HepG2 (cell line): Measurements from ENCODE around the gene ADGRG6. TPM values are rescaled to one million over a fixed set of nuclear protein-coding genes. Genes with fewer than 3 reads are reported as not detected.

Experiments
- ATF7 ChIP-seq, 2 experiments: fragments of 450-650 bp in 1 of 2; sonication (generic) in 1 of 2; formaldehyde crosslinking in 1 of 2; IDR thresholded peaks; 2 replicates each; pipeline versions ENCODE4 v1.4.0 to v1.6.1; 2016 to 2020; ENCODE audit warnings: antibody characterized with exemption in 1 of 2, mild to moderate bottlenecking in 1 of 2, missing genetic modification reagents in 1 of 2
- CBFB ChIP-seq: sonication (generic); formaldehyde crosslinking; IDR thresholded peaks from 2 replicates; pipeline ENCODE4 v1.4.0; 2020; ENCODE audit warnings: missing genetic modification reagents
- CEBPB ChIP-seq: IDR thresholded peaks from 2 replicates; pipeline ENCODE4 v1.6.1; 2011; ENCODE audit warnings: low read depth, low read length, improper control_type of control experiment, borderline replicate concordance
- HNRNPL ChIP-seq: fragments of 200-400 bp; formaldehyde crosslinking; IDR thresholded peaks from 2 replicates; pipeline ENCODE4 v1.6.1; 2017; ENCODE audit warnings: mild to moderate bottlenecking, low read depth, low read length
- SNAI1 ChIP-seq: sonication (generic); formaldehyde crosslinking; IDR thresholded peaks from 2 replicates; pipeline ENCODE4 v1.5.0; 2020; ENCODE audit warnings: mild to moderate bottlenecking, missing genetic modification reagents, borderline replicate concordance
- SP5 ChIP-seq: IDR thresholded peaks from 2 replicates; pipeline ENCODE4 v1.6.1; 2016; ENCODE audit warnings: low read depth, borderline replicate concordance
- ZFP36 ChIP-seq: fragments of 150-350 bp; IDR thresholded peaks from 2 replicates; pipeline ENCODE4 v1.6.1; 2018; ENCODE audit warnings: borderline replicate concordance, low read length, low read depth; ENCODE audit not compliant: partially characterized antibody
- ZFP36L2 ChIP-seq: sonication (generic); formaldehyde crosslinking; IDR thresholded peaks from 2 replicates; pipeline ENCODE4 v1.4.0; 2020; ENCODE audit warnings: missing genetic modification reagents
- ZNF296 ChIP-seq: sonication (generic); formaldehyde crosslinking; conservative IDR thresholded peaks from 2 replicates; pipeline ENCODE4 v1.5.0; 2020; ENCODE audit warnings: mild to moderate bottlenecking, missing genetic modification reagents
- ZNF430 ChIP-seq: sonication (generic); formaldehyde crosslinking; IDR thresholded peaks from 2 replicates; pipeline ENCODE4 v1.9.0; 2021; ENCODE audit warnings: mild to moderate bottlenecking, missing genetic modification reagents
- ZNF557 ChIP-seq: sonication (generic); formaldehyde crosslinking; IDR thresholded peaks from 2 replicates; pipeline ENCODE4 v1.4.0; 2020; ENCODE audit warnings: missing genetic modification reagents
- ZNF615 ChIP-seq: sonication (generic); formaldehyde crosslinking; IDR thresholded peaks from 2 replicates; pipeline ENCODE4 v1.5.0; 2020; ENCODE audit warnings: mild to moderate bottlenecking, missing genetic modification reagents, borderline replicate concordance
- polyA plus RNA-seq, 8 experiments: library from polyadenylated mRNA; depleted of rRNA in 3 of 8; stranded (reverse) in 7 of 8; unstranded in 1 of 8; fragments of >200 nt; fragmentation: Illumina TruSeq in 4 of 8; extraction: Trizol in 4 of 8; gene quantifications; 2 replicates each; pipeline versions ENCODE4 v1.2.1 to v1.2.3, GENCODE V29; 2011 to 2016; ENCODE audit warnings: low read depth in 4 of 8, missing spikeins in 1 of 8, mixed read lengths in 1 of 8; ENCODE audit not compliant: insufficient read depth in 1 of 8
- total RNA-seq, 5 experiments: library from RNA; depleted of rRNA; stranded (reverse); fragments of >200 nt; fragmentation: Illumina TruSeq; extraction: Trizol; gene quantifications; 2 replicates each; pipeline ENCODE4 v1.2.3, GENCODE V29; 2016; ENCODE audit warnings: low read depth in 1 of 5
- TF ChIP-seq, protein P1 (sequence below): sonication (generic); formaldehyde crosslinking; IDR thresholded peaks from 2 replicates; pipeline ENCODE4 v1.5.0; 2020; ENCODE audit warnings: mild to moderate bottlenecking, missing genetic modification reagents
- TF ChIP-seq, protein P2 (sequence below): sonication (generic); formaldehyde crosslinking; IDR thresholded peaks from 2 replicates; pipeline ENCODE4 v1.9.0; 2021; ENCODE audit warnings: missing genetic modification reagents, borderline replicate concordance
- TF ChIP-seq, protein P3 (sequence below): sonication (generic); formaldehyde crosslinking; IDR thresholded peaks from 2 replicates; pipeline ENCODE4 v1.4.0; 2020; ENCODE audit warnings: missing genetic modification reagents, borderline replicate concordance

Gene ADGRG6
- total and polyA plus RNA-seq, 2 of the 13 experiments (the other 11 are each of a cell fraction or from before 2014, with no cell fraction given), result 129 to 249 TPM

DNA sequence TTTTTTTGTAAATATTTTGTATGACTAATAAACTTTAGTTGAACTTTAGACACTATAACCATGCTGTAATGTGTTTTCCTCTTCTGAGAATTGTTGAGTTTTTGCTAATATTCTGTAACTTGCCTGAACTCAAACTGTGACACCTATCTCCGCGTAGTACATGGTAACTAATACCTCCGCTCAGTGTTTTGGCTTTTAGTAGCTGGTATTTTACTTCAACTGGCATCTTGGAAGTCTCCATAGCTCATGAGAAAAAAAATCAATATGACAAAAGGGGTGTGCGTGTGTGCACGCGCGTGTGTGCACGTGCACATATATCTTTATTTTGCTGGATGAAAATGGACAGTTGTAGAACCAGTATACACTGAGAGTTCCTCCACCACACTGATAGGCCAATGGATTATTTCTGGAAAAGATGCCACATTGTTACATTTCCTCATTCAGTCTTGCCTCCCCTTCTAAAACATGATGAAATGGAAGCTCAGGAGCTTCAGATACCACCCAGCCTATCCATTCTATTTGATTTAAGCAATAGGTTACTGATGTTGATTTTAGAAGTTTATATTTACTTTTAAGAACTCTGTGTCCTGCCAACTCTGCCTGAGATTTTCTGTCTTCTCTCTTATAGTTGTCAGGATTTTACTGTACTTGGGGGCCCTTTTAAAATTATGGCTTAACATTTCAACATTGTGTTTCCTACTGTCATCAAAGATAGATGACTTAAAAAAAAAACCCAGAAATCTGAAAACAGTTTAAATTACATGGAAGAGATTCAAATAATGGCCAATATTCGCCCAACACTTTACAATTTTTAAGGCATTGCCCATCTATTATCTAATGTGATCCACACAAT, 16.3 kb upstream of the ADGRG6 start (continued):
- TF ChIP-seq ATF7 (IDR thresholded peaks at IDR 0.05) (no peak), ATF7 (CRISPR knock-in tag; IDR thresholded peaks at IDR 0.05) (no peak), ZNF430 (CRISPR knock-in tag) (peak; percentile 88), ZFP36L2 (no peak), ZNF296 (CRISPR knock-in tag) (no peak), CEBPB (peak; percentile 88), HNRNPL (no peak), ZNF615 (CRISPR knock-in tag) (0 out of 2 replicates have a peak, but pooled peaks have one; percentile 29), ZFP36 (no peak), SNAI1 (CRISPR knock-in tag) (no peak), SP5 (CRISPR knock-in tag) (no peak; the same call in 1 of the 2 replicates), ZNF557 (CRISPR knock-in tag) (no peak), CBFB (CRISPR knock-in tag) (no peak)
- TF ChIP-seq, protein P1, sequence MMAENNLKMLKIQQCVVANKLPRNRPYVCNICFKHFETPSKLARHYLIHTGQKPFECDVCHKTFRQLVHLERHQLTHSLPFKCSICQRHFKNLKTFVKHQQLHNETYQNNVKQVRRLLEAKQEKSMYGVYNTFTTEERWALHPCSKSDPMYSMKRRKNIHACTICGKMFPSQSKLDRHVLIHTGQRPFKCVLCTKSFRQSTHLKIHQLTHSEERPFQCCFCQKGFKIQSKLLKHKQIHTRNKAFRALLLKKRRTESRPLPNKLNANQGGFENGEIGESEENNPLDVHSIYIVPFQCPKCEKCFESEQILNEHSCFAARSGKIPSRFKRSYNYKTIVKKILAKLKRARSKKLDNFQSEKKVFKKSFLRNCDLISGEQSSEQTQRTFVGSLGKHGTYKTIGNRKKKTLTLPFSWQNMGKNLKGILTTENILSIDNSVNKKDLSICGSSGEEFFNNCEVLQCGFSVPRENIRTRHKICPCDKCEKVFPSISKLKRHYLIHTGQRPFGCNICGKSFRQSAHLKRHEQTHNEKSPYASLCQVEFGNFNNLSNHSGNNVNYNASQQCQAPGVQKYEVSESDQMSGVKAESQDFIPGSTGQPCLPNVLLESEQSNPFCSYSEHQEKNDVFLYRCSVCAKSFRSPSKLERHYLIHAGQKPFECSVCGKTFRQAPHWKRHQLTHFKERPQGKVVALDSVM (CRISPR knock-in tag), result no peak
- TF ChIP-seq, protein P2, sequence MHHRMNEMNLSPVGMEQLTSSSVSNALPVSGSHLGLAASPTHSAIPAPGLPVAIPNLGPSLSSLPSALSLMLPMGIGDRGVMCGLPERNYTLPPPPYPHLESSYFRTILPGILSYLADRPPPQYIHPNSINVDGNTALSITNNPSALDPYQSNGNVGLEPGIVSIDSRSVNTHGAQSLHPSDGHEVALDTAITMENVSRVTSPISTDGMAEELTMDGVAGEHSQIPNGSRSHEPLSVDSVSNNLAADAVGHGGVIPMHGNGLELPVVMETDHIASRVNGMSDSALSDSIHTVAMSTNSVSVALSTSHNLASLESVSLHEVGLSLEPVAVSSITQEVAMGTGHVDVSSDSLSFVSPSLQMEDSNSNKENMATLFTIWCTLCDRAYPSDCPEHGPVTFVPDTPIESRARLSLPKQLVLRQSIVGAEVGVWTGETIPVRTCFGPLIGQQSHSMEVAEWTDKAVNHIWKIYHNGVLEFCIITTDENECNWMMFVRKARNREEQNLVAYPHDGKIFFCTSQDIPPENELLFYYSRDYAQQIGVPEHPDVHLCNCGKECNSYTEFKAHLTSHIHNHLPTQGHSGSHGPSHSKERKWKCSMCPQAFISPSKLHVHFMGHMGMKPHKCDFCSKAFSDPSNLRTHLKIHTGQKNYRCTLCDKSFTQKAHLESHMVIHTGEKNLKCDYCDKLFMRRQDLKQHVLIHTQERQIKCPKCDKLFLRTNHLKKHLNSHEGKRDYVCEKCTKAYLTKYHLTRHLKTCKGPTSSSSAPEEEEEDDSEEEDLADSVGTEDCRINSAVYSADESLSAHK (CRISPR knock-in tag), result no peak
- TF ChIP-seq, protein P3, sequence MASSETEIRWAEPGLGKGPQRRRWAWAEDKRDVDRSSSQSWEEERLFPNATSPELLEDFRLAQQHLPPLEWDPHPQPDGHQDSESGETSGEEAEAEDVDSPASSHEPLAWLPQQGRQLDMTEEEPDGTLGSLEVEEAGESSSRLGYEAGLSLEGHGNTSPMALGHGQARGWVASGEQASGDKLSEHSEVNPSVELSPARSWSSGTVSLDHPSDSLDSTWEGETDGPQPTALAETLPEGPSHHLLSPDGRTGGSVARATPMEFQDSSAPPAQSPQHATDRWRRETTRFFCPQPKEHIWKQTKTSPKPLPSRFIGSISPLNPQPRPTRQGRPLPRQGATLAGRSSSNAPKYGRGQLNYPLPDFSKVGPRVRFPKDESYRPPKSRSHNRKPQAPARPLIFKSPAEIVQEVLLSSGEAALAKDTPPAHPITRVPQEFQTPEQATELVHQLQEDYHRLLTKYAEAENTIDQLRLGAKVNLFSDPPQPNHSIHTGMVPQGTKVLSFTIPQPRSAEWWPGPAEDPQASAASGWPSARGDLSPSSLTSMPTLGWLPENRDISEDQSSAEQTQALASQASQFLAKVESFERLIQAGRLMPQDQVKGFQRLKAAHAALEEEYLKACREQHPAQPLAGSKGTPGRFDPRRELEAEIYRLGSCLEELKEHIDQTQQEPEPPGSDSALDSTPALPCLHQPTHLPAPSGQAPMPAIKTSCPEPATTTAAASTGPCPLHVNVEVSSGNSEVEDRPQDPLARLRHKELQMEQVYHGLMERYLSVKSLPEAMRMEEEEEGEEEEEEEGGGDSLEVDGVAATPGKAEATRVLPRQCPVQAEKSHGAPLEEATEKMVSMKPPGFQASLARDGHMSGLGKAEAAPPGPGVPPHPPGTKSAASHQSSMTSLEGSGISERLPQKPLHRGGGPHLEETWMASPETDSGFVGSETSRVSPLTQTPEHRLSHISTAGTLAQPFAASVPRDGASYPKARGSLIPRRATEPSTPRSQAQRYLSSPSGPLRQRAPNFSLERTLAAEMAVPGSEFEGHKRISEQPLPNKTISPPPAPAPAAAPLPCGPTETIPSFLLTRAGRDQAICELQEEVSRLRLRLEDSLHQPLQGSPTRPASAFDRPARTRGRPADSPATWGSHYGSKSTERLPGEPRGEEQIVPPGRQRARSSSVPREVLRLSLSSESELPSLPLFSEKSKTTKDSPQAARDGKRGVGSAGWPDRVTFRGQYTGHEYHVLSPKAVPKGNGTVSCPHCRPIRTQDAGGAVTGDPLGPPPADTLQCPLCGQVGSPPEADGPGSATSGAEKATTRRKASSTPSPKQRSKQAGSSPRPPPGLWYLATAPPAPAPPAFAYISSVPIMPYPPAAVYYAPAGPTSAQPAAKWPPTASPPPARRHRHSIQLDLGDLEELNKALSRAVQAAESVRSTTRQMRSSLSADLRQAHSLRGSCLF (CRISPR knock-in tag), result no peak
